IMR-90 (cell line): ENCODE data around the gene KLHL40. TPM values are rescaled to one million over a fixed set of nuclear protein-coding genes. Genes with fewer than 3 reads are reported as not detected.

Experiments used
- ATAC-seq: fragments of 200-7000 bp; cut with Tn5 transposase; 2 replicates; pipeline ENCODE4 v1.9.1; 2020; ENCODE audit warnings: low read depth, mild to moderate bottlenecking, moderate library complexity
- BruUV-seq: library from RNA; stranded (reverse); fragments of 400-500 nt; replicated peaks from 2 replicates; lab custom pipeline; 2021; lab: Mats Ljungman, UMichigan
- CTCF ChIA-PET: fragments of 300-600 bp; formaldehyde crosslinking; extraction: SDS; loops from one replicate; lab custom pipeline; 2021; ENCODE audit warnings: antibody characterized with exemption; lab: Yijun Ruan, JAX
- POLR2A ChIA-PET: fragments of 300-600 bp; sonication (Branson Sonifier 250); formaldehyde crosslinking; loops from one replicate; lab custom pipeline; 2022; ENCODE audit warnings: antibody characterized with exemption; ENCODE audit not compliant: unreplicated experiment; lab: Charles Lee
- DNase-seq: peaks from one replicate; pipeline ENCODE4 v3.0.0; 2013
- H2AFZ ChIP-seq: replicated peaks from 2 replicates; pipeline ENCODE3; 2013; ENCODE audit warnings: low read length, mild to moderate bottlenecking; ENCODE audit not compliant: poor library complexity
- H2AK5ac ChIP-seq: 2 replicates; pipeline ENCODE4 v1.6.1; 2013; ENCODE audit warnings: low read depth, low read length, inconsistent platforms
- H2AK9ac ChIP-seq: replicated peaks from 2 replicates; pipeline ENCODE3; 2013; ENCODE audit warnings: mild to moderate bottlenecking, low read depth, low read length, moderate library complexity; ENCODE audit not compliant: poor library complexity
- H2BK120ac ChIP-seq: 2 replicates; pipeline ENCODE4 v1.6.1; 2013; ENCODE audit warnings: low read depth, low read length, inconsistent platforms
- H2BK15ac ChIP-seq: 3 replicates; pipeline ENCODE4 v1.6.1; 2013; ENCODE audit warnings: low read depth, low read length, inconsistent platforms
- H2BK20ac ChIP-seq: 2 replicates; pipeline ENCODE4 v1.6.1; 2013; ENCODE audit warnings: low read depth, mild to moderate bottlenecking, inconsistent platforms, low read length, moderate library complexity
- H2BK5ac ChIP-seq: 2 replicates; pipeline ENCODE4 v1.6.1; 2013; ENCODE audit warnings: mild to moderate bottlenecking, low read depth, low read length, inconsistent platforms; ENCODE audit not compliant: poor library complexity, severe bottlenecking
- H3K14ac ChIP-seq: replicated peaks from 2 replicates; pipeline ENCODE4 v1.6.1; 2013; ENCODE audit warnings: low read depth, low read length, inconsistent platforms
- H3K18ac ChIP-seq: 2 replicates; pipeline ENCODE4 v1.6.1; 2013; ENCODE audit warnings: low read depth, low read length, control low read depth
- H3K23ac ChIP-seq: 2 replicates; pipeline ENCODE4 v1.6.1; 2013; ENCODE audit warnings: low read depth, low read length, inconsistent platforms
- H3K27ac ChIP-seq: 2 replicates; pipeline ENCODE4 v1.5.1; 2013; ENCODE audit warnings: mild to moderate bottlenecking, control low read depth, low read length; ENCODE audit not compliant: insufficient read depth
- H3K27me3 ChIP-seq: 2 replicates; pipeline ENCODE4 v1.6.1; 2013; ENCODE audit warnings: low read length; ENCODE audit not compliant: control insufficient read depth, insufficient read depth
- H3K36me3 ChIP-seq: 2 replicates; pipeline ENCODE4 v1.6.1; 2013; ENCODE audit warnings: low read length, mixed read lengths; ENCODE audit not compliant: control insufficient read depth, insufficient read depth
- H3K4ac ChIP-seq: 2 replicates; pipeline ENCODE4 v1.6.1; 2013; ENCODE audit warnings: low read depth, low read length, inconsistent platforms
- H3K4me1 ChIP-seq: 2 replicates; pipeline ENCODE4 v1.6.1; 2013; ENCODE audit warnings: low read length, mixed read lengths; ENCODE audit not compliant: control insufficient read depth, insufficient read depth
- H3K4me2 ChIP-seq: 2 replicates; pipeline ENCODE4 v1.6.1; 2013; ENCODE audit warnings: low read depth, mild to moderate bottlenecking, control low read depth, low read length, moderate library complexity
- H3K4me3 ChIP-seq: 2 replicates; pipeline ENCODE4 v1.5.1; 2013; ENCODE audit warnings: low read depth, mild to moderate bottlenecking, control low read depth, low read length, moderate library complexity; ENCODE audit not compliant: insufficient read depth
- H3K56ac ChIP-seq: 2 replicates; pipeline ENCODE4 v1.6.1; 2013; ENCODE audit warnings: low read length, inconsistent platforms; ENCODE audit not compliant: insufficient read depth; ENCODE audit errors: extremely low read depth
- H3K79me1 ChIP-seq, 2 experiments: 2 replicates each; pipeline ENCODE4 v1.6.1; 2013; ENCODE audit warnings: low read length in 2 of 2, inconsistent platforms in 1 of 2, low read depth in 1 of 2
- H3K9ac ChIP-seq: 2 replicates; pipeline ENCODE4 v1.6.1; 2013; ENCODE audit warnings: low read depth, low read length, control low read depth
- H3K9me1 ChIP-seq: 2 replicates; pipeline ENCODE4 v1.6.1; 2013; ENCODE audit warnings: low read length, inconsistent platforms; ENCODE audit not compliant: insufficient read depth
- H3K9me3 ChIP-seq: 2 replicates; pipeline ENCODE4 v1.6.1; 2013; ENCODE audit warnings: low read length; ENCODE audit not compliant: control insufficient read depth, insufficient read depth
- H4K20me1 ChIP-seq: 2 replicates; pipeline ENCODE4 v1.6.1; 2013; ENCODE audit warnings: low read length, inconsistent platforms; ENCODE audit not compliant: insufficient read depth
- H4K5ac ChIP-seq: 2 replicates; pipeline ENCODE4 v1.6.1; 2013; ENCODE audit warnings: mild to moderate bottlenecking, low read depth, low read length, control low read depth
- H4K8ac ChIP-seq, 2 experiments: 2 replicates each; pipeline ENCODE4 v1.6.1; 2013; ENCODE audit warnings: low read depth in 2 of 2, low read length in 2 of 2, control low read depth in 1 of 2, inconsistent platforms in 1 of 2
- H4K91ac ChIP-seq: 2 replicates; pipeline ENCODE4 v1.6.1; 2013; ENCODE audit warnings: low read depth, low read length, inconsistent platforms; ENCODE audit not compliant: insufficient read depth
- BHLHE40 ChIP-seq: fragments of 150-350 bp; IDR thresholded peaks from 2 replicates; pipeline ENCODE4 v1.6.1; 2016; ENCODE audit warnings: mild to moderate bottlenecking, low read depth, low read length
- CEBPB ChIP-seq: IDR thresholded peaks from 2 replicates; pipeline ENCODE4 v1.6.1; 2012; ENCODE audit warnings: low read depth, low read length, improper control_type of control experiment
- CHD1 ChIP-seq: IDR thresholded peaks from 2 replicates; pipeline ENCODE4 v1.6.1; 2012; ENCODE audit warnings: low read depth, low read length, improper control_type of control experiment
- CTCF ChIP-seq: conservative IDR thresholded peaks from 2 replicates; pipeline ENCODE4 v1.5.1; 2012; ENCODE audit warnings: mild to moderate bottlenecking, low read depth, low read length, improper control_type of control experiment
- ELK1 ChIP-seq: fragments of 150-350 bp; IDR thresholded peaks from 2 replicates; pipeline ENCODE4 v1.6.1; 2016; ENCODE audit warnings: low read depth, mild to moderate bottlenecking, low read length, moderate library complexity, borderline replicate concordance
- FOS ChIP-seq: fragments of 150-350 bp; IDR thresholded peaks from 2 replicates; pipeline ENCODE4 v1.6.1; 2016; ENCODE audit warnings: low read depth, low read length
- MAFK ChIP-seq: IDR thresholded peaks from 2 replicates; pipeline ENCODE4 v1.6.1; 2012; ENCODE audit warnings: low read depth, low read length, improper control_type of control experiment
- MAZ ChIP-seq: IDR thresholded peaks from 2 replicates; pipeline ENCODE4 v1.6.1; 2012; ENCODE audit warnings: low read depth, mild to moderate bottlenecking, low read length, improper control_type of control experiment, moderate library complexity, borderline replicate concordance
- MXI1 ChIP-seq: IDR thresholded peaks from 2 replicates; pipeline ENCODE4 v1.6.1; 2012; ENCODE audit warnings: low read depth, mild to moderate bottlenecking, low read length, moderate library complexity, borderline replicate concordance
- NFE2L2 ChIP-seq: fragments of 150-350 bp; IDR thresholded peaks from 2 replicates; pipeline ENCODE4 v1.6.1; 2016; ENCODE audit warnings: low read depth, mild to moderate bottlenecking, low read length
- RAD21 ChIP-seq: IDR thresholded peaks from 2 replicates; pipeline ENCODE4 v1.6.1; 2012; ENCODE audit warnings: low read length, improper control_type of control experiment
- RCOR1 ChIP-seq: IDR thresholded peaks from 2 replicates; pipeline ENCODE4 v1.6.1; 2012; ENCODE audit warnings: mild to moderate bottlenecking, low read length, improper control_type of control experiment; ENCODE audit not compliant: insufficient replicate concordance
- SMC3 ChIP-seq: fragments of 150-350 bp; IDR thresholded peaks from 2 replicates; pipeline ENCODE4 v1.6.1; 2016; ENCODE audit warnings: low read depth, mild to moderate bottlenecking, antibody characterized with exemption, low read length, moderate library complexity
- USF2 ChIP-seq: fragments of 150-350 bp; IDR thresholded peaks from 2 replicates; pipeline ENCODE4 v1.6.1; 2017; ENCODE audit warnings: mild to moderate bottlenecking, antibody characterized with exemption, low read length, low read depth
- WGBS, 2 experiments: methylation state at CpG; one replicate each; pipeline versions ENCODE4 v1.1.5 to v1.1.7; 2013; ENCODE audit warnings: missing lambda C conversion rate in 2 of 2; ENCODE audit not compliant: insufficient read length in 1 of 2; ENCODE audit errors: extremely low coverage in 2 of 2; 5-methylcytosine and 5-hydroxymethylcytosine counted together
- dilution Hi-C: fragments of 300-500 bp; cut with HindIII; formaldehyde crosslinking; loops from one replicate; pipeline ENCODE4 v1.14.3; 2018; ENCODE audit warnings: low sequenced_read_pairs; ENCODE audit not compliant: unreplicated experiment
- in situ Hi-C: fragments of 300-500 bp; cut with MboI; formaldehyde crosslinking; loops from 3 replicates; pipeline ENCODE4 v1.14.3; 2019; ENCODE audit warnings: low sequenced_read_pairs, inconsistent platforms, mixed read lengths
- intact Hi-C: fragments of 100-400 bp; cut with micrococcal nuclease; formaldehyde crosslinking; loops from 2 replicates; pipeline ENCODE4 v1.10.0; 2022
- polyA plus RNA-seq, 3 experiments: library from polyadenylated mRNA; depleted of rRNA; stranded (reverse); fragments of >200 nt; gene quantifications; 2 replicates each; pipeline ENCODE4 v1.2.3, GENCODE V29; 2012; ENCODE audit warnings: low replicate concordance in 1 of 3
- total RNA-seq: library from RNA; depleted of rRNA; stranded (reverse); fragments of >200 nt; gene quantifications from 2 replicates; pipeline ENCODE4 v1.2.3, GENCODE V29; 2012

The KLHL40 gene
- total and polyA plus RNA-seq, 2 of the 4 experiments (the other 2 are of a cell fraction), result not detected

- Histone ChIP-seq H2BK120ac (peak overlapping the region; percentile 62), H3K23ac (peak overlapping the region; percentile 6; the same call in 1 of the 2 replicates), H4K91ac (peak overlapping the region; percentile 66), H3K27ac (peak overlapping the region; percentile 77), H3K18ac (no peak overlapping the region), H3K4me1 (peaks cover 35% of the 10 kb centered on the region), H3K9me1 (peaks cover 45% of the 10 kb centered on the region), H3K4me2 (peak overlapping the region; percentile 80), H3K14ac (peak overlapping the region; percentile 2), H2AK5ac (peak overlapping the region; percentile 76), H3K9ac (no peak overlapping the region), H3K9me3 (no peaks in the 10 kb centered on the region), H2BK5ac (peak overlapping the region; percentile 77), H2AFZ (peak overlapping the region; percentile 84), H4K20me1 (peaks cover 29% of the 10 kb centered on the region), H3K4me3 (no peak overlapping the region), H3K79me1 (peaks cover 33 to 84% of the 10 kb centered on the region in 2 experiments), H3K27me3 (no peaks in the 10 kb centered on the region), H2BK20ac (peak overlapping the region; percentile 2), H4K8ac (peak overlapping the region in 1 of 2 experiments; percentile 38; a peak in 1 of 4 replicates), H2BK15ac (peak overlapping the region; percentile 79; the same call in 2 of the 3 replicates), H3K4ac (peak overlapping the region; percentile 88), H3K56ac (no peak overlapping the region), H4K5ac (no peak overlapping the region), H2AK9ac (peak overlapping the region; percentile 75), H3K36me3 (peaks cover 8% of the 10 kb centered on the region)
- in situ Hi-C loops (no loop called here), intact Hi-C loops (loop anchor here (2.0 to 5.0 kb wide), 2 partner anchors 50 to 93 kb away; partner anchors contain the start of gene NKTR), dilution Hi-C loops (no loop called here)
- ATAC-seq (no peak), DNase-seq (no peak)
- TF ChIP-seq SMC3 (no peak), USF2 (no peak), BHLHE40 (no peak), ELK1 (no peak), MAZ (no peak), CHD1 (no peak), CEBPB (no peak), FOS (no peak), CTCF (no peak), MAFK (no peak), RAD21 (no peak), NFE2L2 (no peak), MXI1 (no peak), RCOR1 (no peak)
- ChIA-PET CTCF (interaction anchor here (1.0 to 2.5 kb wide), 4 partner anchors 10 to 93 kb away, joined by 4 to 6 read pairs (median 5); no protein-coding TSS in a partner anchor), POLR2A (no interaction called here)
- WGBS, 2 experiments, result no CpG with 5 or more reads among the region's 1 CpG
- BruUV-seq, result no TSS peak
Observed at GRCh38 chr3:42652251-42652610, 33.1 kb upstream of the KLHL40 start.
